Measurements from ENCODE around the gene MAP3K4.

Gene MAP3K4

DNA sequence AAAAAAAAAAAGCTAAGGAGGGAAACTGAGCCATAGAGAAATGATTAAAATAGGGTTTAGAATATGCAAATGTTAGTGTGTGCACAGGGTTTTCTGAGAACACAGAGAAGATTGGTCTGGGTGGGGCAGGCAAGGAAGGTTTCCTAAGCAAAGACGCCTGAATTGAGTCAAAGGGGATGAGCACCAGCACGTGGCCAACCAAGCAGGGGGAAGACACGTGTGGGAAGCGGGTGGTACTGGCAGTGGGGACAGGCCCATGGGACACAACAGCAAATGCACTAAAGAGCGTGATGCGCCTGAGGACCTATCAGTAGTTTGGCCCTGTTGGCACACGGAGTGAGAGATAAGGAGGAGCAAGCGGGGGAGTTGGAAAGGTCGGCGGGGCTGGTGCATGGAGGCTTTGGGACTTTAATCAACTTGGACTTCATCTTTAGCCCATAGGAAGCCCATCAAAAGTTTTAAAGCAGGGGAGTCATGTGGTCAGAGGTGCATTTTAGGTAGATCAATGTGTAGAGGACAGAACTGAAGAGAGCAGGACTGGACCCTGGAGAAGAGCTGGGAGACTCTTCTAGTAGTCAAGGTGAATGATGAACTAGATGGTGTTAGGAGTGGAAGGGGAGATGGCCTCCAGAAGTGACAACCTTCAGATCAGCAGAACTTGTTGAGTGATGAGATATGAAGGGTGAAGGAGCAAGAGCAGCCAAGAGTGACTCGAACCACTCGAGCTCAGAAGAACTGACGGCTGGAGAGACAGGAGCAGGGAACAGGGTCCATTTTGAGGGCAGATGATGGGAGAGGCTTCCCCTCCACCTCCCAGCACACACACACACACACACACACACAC is 40.2 kb upstream of the MAP3K4 start:
- TF ChIP-seq, protein P1, sequence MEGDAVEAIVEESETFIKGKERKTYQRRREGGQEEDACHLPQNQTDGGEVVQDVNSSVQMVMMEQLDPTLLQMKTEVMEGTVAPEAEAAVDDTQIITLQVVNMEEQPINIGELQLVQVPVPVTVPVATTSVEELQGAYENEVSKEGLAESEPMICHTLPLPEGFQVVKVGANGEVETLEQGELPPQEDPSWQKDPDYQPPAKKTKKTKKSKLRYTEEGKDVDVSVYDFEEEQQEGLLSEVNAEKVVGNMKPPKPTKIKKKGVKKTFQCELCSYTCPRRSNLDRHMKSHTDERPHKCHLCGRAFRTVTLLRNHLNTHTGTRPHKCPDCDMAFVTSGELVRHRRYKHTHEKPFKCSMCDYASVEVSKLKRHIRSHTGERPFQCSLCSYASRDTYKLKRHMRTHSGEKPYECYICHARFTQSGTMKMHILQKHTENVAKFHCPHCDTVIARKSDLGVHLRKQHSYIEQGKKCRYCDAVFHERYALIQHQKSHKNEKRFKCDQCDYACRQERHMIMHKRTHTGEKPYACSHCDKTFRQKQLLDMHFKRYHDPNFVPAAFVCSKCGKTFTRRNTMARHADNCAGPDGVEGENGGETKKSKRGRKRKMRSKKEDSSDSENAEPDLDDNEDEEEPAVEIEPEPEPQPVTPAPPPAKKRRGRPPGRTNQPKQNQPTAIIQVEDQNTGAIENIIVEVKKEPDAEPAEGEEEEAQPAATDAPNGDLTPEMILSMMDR (conservative IDR thresholded peaks at IDR 0.05; ENCODE audit: low read length), result no peak
- no peak for TF ChIP-seq EZH2phosphoT487 (IDR thresholded peaks at IDR 0.05; ENCODE audit: borderline replicate concordance)
- Histone ChIP-seq H3K36me3 (ENCODE audit: insufficient read depth, low read length) (no peaks in the 10 kb centered on the region), H3K9ac (ENCODE audit: low read depth, low read length, poor library complexity, severe bottlenecking) (no peak overlapping the region), H4K20me1 (ENCODE audit: insufficient read depth, low read length, poor library complexity, severe bottlenecking) (no peaks in the 10 kb centered on the region), H3K79me2 (ENCODE audit: insufficient read depth, low read length) (no peaks in the 10 kb centered on the region), H3K9me3 (ENCODE audit: insufficient read depth, low read depth, low read length) (no peaks in the 10 kb centered on the region), H2AFZ (ENCODE audit: low read length) (no peak overlapping the region), H3F3A (ENCODE audit: low read depth) (no peaks in the 10 kb centered on the region), H3K4me2 (ENCODE audit: low read depth, low read length, poor library complexity, severe bottlenecking) (no peak overlapping the region), H3K27me3 (ENCODE audit: insufficient read depth, low read length, poor library complexity, severe bottlenecking) (no peaks in the 10 kb centered on the region), H3K9me2 (replicated peaks; ENCODE audit: low read depth, low read length) (no peaks in the 10 kb centered on the region), H3K4me1 (ENCODE audit: insufficient read depth, low read length, poor library complexity, severe bottlenecking) (no peaks in the 10 kb centered on the region), H3K4me3 (ENCODE audit: low read length, poor library complexity, severe bottlenecking) (no peak overlapping the region)

DNA sequence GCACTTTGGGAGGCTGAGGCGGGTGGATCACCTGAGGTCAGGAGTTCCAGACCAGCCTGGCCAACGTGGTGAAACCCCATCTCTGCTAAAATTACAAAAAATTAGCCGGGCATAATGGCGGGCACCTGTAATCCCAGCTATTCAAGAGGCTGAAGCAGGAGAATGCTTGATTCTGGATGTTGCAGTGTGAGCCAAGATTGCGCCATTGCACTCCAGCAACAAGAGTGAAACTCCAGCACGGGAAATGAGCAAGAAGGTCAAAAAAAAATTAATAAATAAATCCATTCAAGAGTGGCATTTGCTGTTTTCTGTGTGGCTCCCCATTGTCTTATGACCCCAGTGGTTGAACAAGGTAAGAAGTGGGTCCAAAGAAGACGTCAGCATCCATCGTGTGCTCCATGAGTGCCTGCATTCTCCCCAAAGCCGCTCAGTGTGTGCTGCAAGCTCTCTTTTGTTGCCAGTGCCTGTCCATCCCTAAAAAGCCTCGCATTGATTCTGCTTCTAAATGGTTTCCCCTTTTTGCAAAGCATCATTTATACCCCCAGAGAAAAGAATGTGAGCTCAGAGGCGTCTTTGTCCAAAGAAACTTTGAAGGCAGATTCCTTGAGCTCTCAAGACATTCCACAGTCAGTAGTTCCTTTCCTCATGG is 38.8 kb upstream of the MAP3K4 start:
- no peaks in the 10 kb centered on the region for H3K9me3 ChIP-seq (ENCODE audit: insufficient read depth, low read depth, low read length)
- no peak overlapping the region for H3K9ac ChIP-seq (ENCODE audit: low read depth, low read length, poor library complexity, severe bottlenecking)
- no peaks in the 10 kb centered on the region for H3K27me3 ChIP-seq (ENCODE audit: insufficient read depth, low read length, poor library complexity, severe bottlenecking)
- no peaks in the 10 kb centered on the region for H4K20me1 ChIP-seq (ENCODE audit: insufficient read depth, low read length, poor library complexity, severe bottlenecking)
- no peaks in the 10 kb centered on the region for H3K36me3 ChIP-seq (ENCODE audit: insufficient read depth, low read length)
- no peak overlapping the region for H3K4me2 ChIP-seq (ENCODE audit: low read depth, low read length, poor library complexity, severe bottlenecking)
- no peak overlapping the region for H3K4me3 ChIP-seq (ENCODE audit: low read length, poor library complexity, severe bottlenecking)
- H2AFZ ChIP-seq (ENCODE audit: low read length), result no peak overlapping the region
- TF ChIP-seq EZH2phosphoT487 (IDR thresholded peaks at IDR 0.05; ENCODE audit: borderline replicate concordance), result no peak
- TF ChIP-seq, protein P1 (conservative IDR thresholded peaks at IDR 0.05; ENCODE audit: low read length), result no peak
- H3K9me2 ChIP-seq (replicated peaks; ENCODE audit: low read depth, low read length), result no peaks in the 10 kb centered on the region
- no peaks in the 10 kb centered on the region for H3K79me2 ChIP-seq (ENCODE audit: insufficient read depth, low read length)
- no peaks in the 10 kb centered on the region for H3K4me1 ChIP-seq (ENCODE audit: insufficient read depth, low read length, poor library complexity, severe bottlenecking)
- H3F3A ChIP-seq (ENCODE audit: low read depth), result no peaks in the 10 kb centered on the region

DNA sequence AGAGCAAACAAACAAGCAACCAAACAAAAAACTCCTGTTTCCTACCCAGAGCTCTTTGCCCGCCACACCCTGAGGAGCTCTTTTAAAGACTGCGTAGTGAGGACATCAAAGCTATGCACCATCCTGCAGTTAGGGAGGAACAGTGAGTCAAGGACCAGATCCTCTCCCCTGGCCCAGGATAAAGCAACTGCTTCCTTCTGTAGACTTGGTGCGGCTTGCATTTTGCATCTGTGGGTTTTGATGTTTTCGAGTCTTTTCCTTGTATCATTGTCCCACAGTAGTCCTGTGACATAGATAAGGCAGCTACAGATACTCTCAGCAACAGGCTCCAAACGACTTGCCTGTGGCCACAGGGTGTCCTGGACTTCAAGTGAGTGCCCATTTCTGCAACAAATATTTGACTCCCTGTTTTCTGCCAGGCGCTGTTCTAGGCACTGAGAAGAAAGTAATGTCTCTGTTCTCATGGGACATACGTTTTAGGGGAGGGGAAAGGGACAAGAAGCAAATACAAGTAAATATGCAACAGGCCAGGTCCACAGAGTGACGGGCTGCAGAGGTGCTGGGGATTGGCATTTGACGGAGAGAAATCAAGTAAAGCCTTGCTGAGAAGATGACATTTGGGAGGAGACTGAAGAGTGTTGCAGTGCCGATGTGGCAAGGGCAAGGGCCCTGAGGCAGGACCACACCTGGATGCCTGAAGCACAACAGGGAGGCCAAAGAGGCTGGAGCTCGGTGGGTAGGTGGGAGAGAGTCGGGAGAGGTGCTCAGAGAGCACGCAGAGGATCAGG is 35.9 kb upstream of the MAP3K4 start:
- no peaks in the 10 kb centered on the region for H3K4me1 ChIP-seq (ENCODE audit: insufficient read depth, low read length, poor library complexity, severe bottlenecking)
- H3K9me2 ChIP-seq (replicated peaks; ENCODE audit: low read depth, low read length), result no peaks in the 10 kb centered on the region
- H3K79me2 ChIP-seq (ENCODE audit: insufficient read depth, low read length), result no peaks in the 10 kb centered on the region
- H3K9me3 ChIP-seq (ENCODE audit: insufficient read depth, low read depth, low read length), result no peaks in the 10 kb centered on the region
- H3K4me2 ChIP-seq (ENCODE audit: low read depth, low read length, poor library complexity, severe bottlenecking), result no peak overlapping the region
- H3K36me3 ChIP-seq (ENCODE audit: insufficient read depth, low read length), result no peaks in the 10 kb centered on the region
- H3F3A ChIP-seq (ENCODE audit: low read depth), result no peaks in the 10 kb centered on the region
- no peaks in the 10 kb centered on the region for H3K27me3 ChIP-seq (ENCODE audit: insufficient read depth, low read length, poor library complexity, severe bottlenecking)
- no peak for TF ChIP-seq EZH2phosphoT487 (IDR thresholded peaks at IDR 0.05; ENCODE audit: borderline replicate concordance)
- TF ChIP-seq, protein P1 (conservative IDR thresholded peaks at IDR 0.05; ENCODE audit: low read length), result no peak
- H3K4me3 ChIP-seq (ENCODE audit: low read length, poor library complexity, severe bottlenecking), result no peak overlapping the region
- H3K9ac ChIP-seq (ENCODE audit: low read depth, low read length, poor library complexity, severe bottlenecking), result no peak overlapping the region
- H4K20me1 ChIP-seq (ENCODE audit: insufficient read depth, low read length, poor library complexity, severe bottlenecking), result no peaks in the 10 kb centered on the region
- no peak overlapping the region for H2AFZ ChIP-seq (ENCODE audit: low read length)
